DOHH2 (cell line): Measurements from ENCODE around the gene AQP1.

Experiments used
- CTCF ChIP-seq: fragments of 200-600 bp; sonication (generic); IDR thresholded peaks from one replicate; pipeline ENCODE4 v1.5.1; 2014; ENCODE audit warnings: antibody characterized with exemption, mild to moderate bottlenecking, low read depth, low read length; ENCODE audit not compliant: poor library complexity, severe bottlenecking
- EZH2phosphoT487 ChIP-seq: fragments of 200-600 bp; sonication (generic); IDR thresholded peaks from 2 replicates; pipeline ENCODE4 v1.6.1; 2017; ENCODE audit warnings: borderline replicate concordance, mild to moderate bottlenecking, antibody characterized with exemption, low read length, moderate library complexity, mixed read lengths

DNA sequence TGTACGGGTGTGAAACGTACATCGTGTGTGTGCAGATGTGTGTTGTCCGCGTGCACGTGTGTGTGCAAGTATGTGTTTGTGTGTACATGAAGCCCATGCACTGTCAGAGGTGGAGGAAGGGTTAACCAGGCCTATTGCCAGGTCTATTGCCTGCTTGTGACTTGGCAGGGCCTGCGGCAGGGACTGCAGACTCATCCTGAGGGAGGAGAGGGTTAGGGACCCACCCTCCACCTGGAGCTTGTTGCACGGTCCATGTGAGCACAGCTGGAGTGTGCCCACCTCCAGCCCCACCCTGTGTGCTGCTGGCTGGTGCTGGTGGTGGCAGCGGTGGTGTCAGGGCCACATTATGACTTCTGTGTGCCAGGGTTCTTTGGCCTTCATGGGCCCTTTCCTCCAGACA is 7.1 kb upstream of the AQP1 start:
- TF ChIP-seq EZH2phosphoT487: no peak
- no peak for TF ChIP-seq CTCF
